IMR-90 (cell line): ENCODE data around the gene ITM2B. TPM values are rescaled to one million over a fixed set of nuclear protein-coding genes. Genes with fewer than 3 reads are reported as not detected.

Experiments
- ATAC-seq: fragments of 200-7000 bp; cut with Tn5 transposase; 2 replicates; pipeline ENCODE4 v1.9.1; 2020; ENCODE audit warnings: low read depth, mild to moderate bottlenecking, moderate library complexity
- BruUV-seq: library from RNA; stranded (reverse); fragments of 400-500 nt; replicated peaks from 2 replicates; lab custom pipeline; 2021; lab: Mats Ljungman, UMichigan
- CTCF ChIA-PET: fragments of 300-600 bp; formaldehyde crosslinking; extraction: SDS; loops from one replicate; lab custom pipeline; 2021; ENCODE audit warnings: antibody characterized with exemption; lab: Yijun Ruan, JAX
- POLR2A ChIA-PET: fragments of 300-600 bp; sonication (Branson Sonifier 250); formaldehyde crosslinking; loops from one replicate; lab custom pipeline; 2022; ENCODE audit warnings: antibody characterized with exemption; ENCODE audit not compliant: unreplicated experiment; lab: Charles Lee
- DNase-seq: peaks from one replicate; pipeline ENCODE4 v3.0.0; 2013
- H2AFZ ChIP-seq: replicated peaks from 2 replicates; pipeline ENCODE3; 2013; ENCODE audit warnings: low read length, mild to moderate bottlenecking; ENCODE audit not compliant: poor library complexity
- H2AK5ac ChIP-seq: 2 replicates; pipeline ENCODE4 v1.6.1; 2013; ENCODE audit warnings: low read depth, low read length, inconsistent platforms
- H2AK9ac ChIP-seq: replicated peaks from 2 replicates; pipeline ENCODE3; 2013; ENCODE audit warnings: mild to moderate bottlenecking, low read depth, low read length, moderate library complexity; ENCODE audit not compliant: poor library complexity
- H2BK120ac ChIP-seq: 2 replicates; pipeline ENCODE4 v1.6.1; 2013; ENCODE audit warnings: low read depth, low read length, inconsistent platforms
- H2BK15ac ChIP-seq: 3 replicates; pipeline ENCODE4 v1.6.1; 2013; ENCODE audit warnings: low read depth, low read length, inconsistent platforms
- H2BK20ac ChIP-seq: 2 replicates; pipeline ENCODE4 v1.6.1; 2013; ENCODE audit warnings: low read depth, mild to moderate bottlenecking, inconsistent platforms, low read length, moderate library complexity
- H2BK5ac ChIP-seq: 2 replicates; pipeline ENCODE4 v1.6.1; 2013; ENCODE audit warnings: mild to moderate bottlenecking, low read depth, low read length, inconsistent platforms; ENCODE audit not compliant: poor library complexity, severe bottlenecking
- H3K14ac ChIP-seq: replicated peaks from 2 replicates; pipeline ENCODE4 v1.6.1; 2013; ENCODE audit warnings: low read depth, low read length, inconsistent platforms
- H3K18ac ChIP-seq: 2 replicates; pipeline ENCODE4 v1.6.1; 2013; ENCODE audit warnings: low read depth, low read length, control low read depth
- H3K23ac ChIP-seq: 2 replicates; pipeline ENCODE4 v1.6.1; 2013; ENCODE audit warnings: low read depth, low read length, inconsistent platforms
- H3K27ac ChIP-seq: 2 replicates; pipeline ENCODE4 v1.5.1; 2013; ENCODE audit warnings: mild to moderate bottlenecking, control low read depth, low read length; ENCODE audit not compliant: insufficient read depth
- H3K27me3 ChIP-seq: 2 replicates; pipeline ENCODE4 v1.6.1; 2013; ENCODE audit warnings: low read length; ENCODE audit not compliant: control insufficient read depth, insufficient read depth
- H3K36me3 ChIP-seq: 2 replicates; pipeline ENCODE4 v1.6.1; 2013; ENCODE audit warnings: low read length, mixed read lengths; ENCODE audit not compliant: control insufficient read depth, insufficient read depth
- H3K4ac ChIP-seq: 2 replicates; pipeline ENCODE4 v1.6.1; 2013; ENCODE audit warnings: low read depth, low read length, inconsistent platforms
- H3K4me1 ChIP-seq: 2 replicates; pipeline ENCODE4 v1.6.1; 2013; ENCODE audit warnings: low read length, mixed read lengths; ENCODE audit not compliant: control insufficient read depth, insufficient read depth
- H3K4me2 ChIP-seq: 2 replicates; pipeline ENCODE4 v1.6.1; 2013; ENCODE audit warnings: low read depth, mild to moderate bottlenecking, control low read depth, low read length, moderate library complexity
- H3K4me3 ChIP-seq: 2 replicates; pipeline ENCODE4 v1.5.1; 2013; ENCODE audit warnings: low read depth, mild to moderate bottlenecking, control low read depth, low read length, moderate library complexity; ENCODE audit not compliant: insufficient read depth
- H3K56ac ChIP-seq: 2 replicates; pipeline ENCODE4 v1.6.1; 2013; ENCODE audit warnings: low read length, inconsistent platforms; ENCODE audit not compliant: insufficient read depth; ENCODE audit errors: extremely low read depth
- H3K79me1 ChIP-seq, 2 experiments: 2 replicates each; pipeline ENCODE4 v1.6.1; 2013; ENCODE audit warnings: low read length in 2 of 2, inconsistent platforms in 1 of 2, low read depth in 1 of 2
- H3K9ac ChIP-seq: 2 replicates; pipeline ENCODE4 v1.6.1; 2013; ENCODE audit warnings: low read depth, low read length, control low read depth
- H3K9me1 ChIP-seq: 2 replicates; pipeline ENCODE4 v1.6.1; 2013; ENCODE audit warnings: low read length, inconsistent platforms; ENCODE audit not compliant: insufficient read depth
- H3K9me3 ChIP-seq: 2 replicates; pipeline ENCODE4 v1.6.1; 2013; ENCODE audit warnings: low read length; ENCODE audit not compliant: control insufficient read depth, insufficient read depth
- H4K20me1 ChIP-seq: 2 replicates; pipeline ENCODE4 v1.6.1; 2013; ENCODE audit warnings: low read length, inconsistent platforms; ENCODE audit not compliant: insufficient read depth
- H4K5ac ChIP-seq: 2 replicates; pipeline ENCODE4 v1.6.1; 2013; ENCODE audit warnings: mild to moderate bottlenecking, low read depth, low read length, control low read depth
- H4K8ac ChIP-seq, 2 experiments: 2 replicates each; pipeline ENCODE4 v1.6.1; 2013; ENCODE audit warnings: low read depth in 2 of 2, low read length in 2 of 2, control low read depth in 1 of 2, inconsistent platforms in 1 of 2
- H4K91ac ChIP-seq: 2 replicates; pipeline ENCODE4 v1.6.1; 2013; ENCODE audit warnings: low read depth, low read length, inconsistent platforms; ENCODE audit not compliant: insufficient read depth
- ELK1 ChIP-seq: fragments of 150-350 bp; IDR thresholded peaks from 2 replicates; pipeline ENCODE4 v1.6.1; 2016; ENCODE audit warnings: low read depth, mild to moderate bottlenecking, low read length, moderate library complexity, borderline replicate concordance
- FOS ChIP-seq: fragments of 150-350 bp; IDR thresholded peaks from 2 replicates; pipeline ENCODE4 v1.6.1; 2016; ENCODE audit warnings: low read depth, low read length
- MAFK ChIP-seq: IDR thresholded peaks from 2 replicates; pipeline ENCODE4 v1.6.1; 2012; ENCODE audit warnings: low read depth, low read length, improper control_type of control experiment
- MAZ ChIP-seq: IDR thresholded peaks from 2 replicates; pipeline ENCODE4 v1.6.1; 2012; ENCODE audit warnings: low read depth, mild to moderate bottlenecking, low read length, improper control_type of control experiment, moderate library complexity, borderline replicate concordance
- MXI1 ChIP-seq: IDR thresholded peaks from 2 replicates; pipeline ENCODE4 v1.6.1; 2012; ENCODE audit warnings: low read depth, mild to moderate bottlenecking, low read length, moderate library complexity, borderline replicate concordance
- NFE2L2 ChIP-seq: fragments of 150-350 bp; IDR thresholded peaks from 2 replicates; pipeline ENCODE4 v1.6.1; 2016; ENCODE audit warnings: low read depth, mild to moderate bottlenecking, low read length
- POLR2A ChIP-seq: IDR thresholded peaks from 2 replicates; pipeline ENCODE4 v1.6.1; 2012; ENCODE audit warnings: mild to moderate bottlenecking, low read depth, low read length
- RAD21 ChIP-seq: IDR thresholded peaks from 2 replicates; pipeline ENCODE4 v1.6.1; 2012; ENCODE audit warnings: low read length, improper control_type of control experiment
- RCOR1 ChIP-seq: IDR thresholded peaks from 2 replicates; pipeline ENCODE4 v1.6.1; 2012; ENCODE audit warnings: mild to moderate bottlenecking, low read length, improper control_type of control experiment; ENCODE audit not compliant: insufficient replicate concordance
- RFX5 ChIP-seq: IDR thresholded peaks from 2 replicates; pipeline ENCODE4 v1.8.0; 2012; ENCODE audit warnings: low read depth, mild to moderate bottlenecking, low read length, moderate library complexity
- SMC3 ChIP-seq: fragments of 150-350 bp; IDR thresholded peaks from 2 replicates; pipeline ENCODE4 v1.6.1; 2016; ENCODE audit warnings: low read depth, mild to moderate bottlenecking, antibody characterized with exemption, low read length, moderate library complexity
- USF2 ChIP-seq: fragments of 150-350 bp; IDR thresholded peaks from 2 replicates; pipeline ENCODE4 v1.6.1; 2017; ENCODE audit warnings: mild to moderate bottlenecking, antibody characterized with exemption, low read length, low read depth
- dilution Hi-C: fragments of 300-500 bp; cut with HindIII; formaldehyde crosslinking; loops from one replicate; pipeline ENCODE4 v1.14.3; 2018; ENCODE audit warnings: low sequenced_read_pairs; ENCODE audit not compliant: unreplicated experiment
- in situ Hi-C: fragments of 300-500 bp; cut with MboI; formaldehyde crosslinking; loops from 3 replicates; pipeline ENCODE4 v1.14.3; 2019; ENCODE audit warnings: low sequenced_read_pairs, inconsistent platforms, mixed read lengths
- intact Hi-C: fragments of 100-400 bp; cut with micrococcal nuclease; formaldehyde crosslinking; loops from 2 replicates; pipeline ENCODE4 v1.10.0; 2022
- polyA plus RNA-seq, 3 experiments: library from polyadenylated mRNA; depleted of rRNA; stranded (reverse); fragments of >200 nt; gene quantifications; 2 replicates each; pipeline ENCODE4 v1.2.3, GENCODE V29; 2012; ENCODE audit warnings: low replicate concordance in 1 of 3
- total RNA-seq: library from RNA; depleted of rRNA; stranded (reverse); fragments of >200 nt; gene quantifications from 2 replicates; pipeline ENCODE4 v1.2.3, GENCODE V29; 2012

ITM2B gene
- total and polyA plus RNA-seq, 2 of the 4 experiments (the other 2 are of a cell fraction): 51.1 to 158 TPM

GRCh38 chr13:48258002-48258401 is 25.0 kb downstream of the ITM2B start:
- dilution Hi-C loops (no loop called here), intact Hi-C loops (no loop called here), in situ Hi-C loops (no loop called here)
- Histone ChIP-seq H3K79me1 (peaks cover 3 to 11% of the 10 kb centered on the region in 2 experiments; a peak in 2 of 4 replicates), H3K9me3 (no peaks in the 10 kb centered on the region), H2BK15ac (no peak overlapping the region), H3K56ac (no peak overlapping the region), H3K4ac (no peak overlapping the region), H4K5ac (no peak overlapping the region), H4K20me1 (no peaks in the 10 kb centered on the region), H3K23ac (no peak overlapping the region), H4K91ac (no peak overlapping the region), H3K4me1 (no peaks in the 10 kb centered on the region), H2AFZ (no peak overlapping the region), H2BK120ac (no peak overlapping the region), H3K27me3 (no peaks in the 10 kb centered on the region), H3K4me2 (no peak overlapping the region), H3K18ac (no peak overlapping the region), H2BK5ac (no peak overlapping the region), H3K27ac (no peak overlapping the region), H2AK5ac (no peak overlapping the region), H2BK20ac (no peak overlapping the region), H3K9ac (no peak overlapping the region), H4K8ac (no peak overlapping the region), H3K36me3 (peaks cover 21% of the 10 kb centered on the region), H3K4me3 (no peak overlapping the region), H3K14ac (no peak overlapping the region), H3K9me1 (0 out of 2 replicates have a peak, but pooled peaks cover 3% of the 10 kb centered on the region), H2AK9ac (no peak overlapping the region)
- CTCF ChIA-PET: interaction anchor here (0.6 kb wide), 1 partner anchor 28 kb away, joined by 5 read pairs; no protein-coding TSS in a partner anchor
- no peak for ATAC-seq
- POLR2A ChIA-PET: no interaction called here
- DNase-seq: no peak
- TF ChIP-seq RFX5 (no peak), NFE2L2 (no peak), POLR2A (no peak), MAZ (no peak), MXI1 (no peak), USF2 (no peak), RCOR1 (no peak), RAD21 (no peak), FOS (no peak), SMC3 (no peak), ELK1 (no peak), MAFK (no peak)
- no TSS peak for BruUV-seq
